Ovary (tissue), 9 donors: ENCODE data around the gene NIN. TPM values are rescaled to one million over a fixed set of nuclear protein-coding genes. Genes with fewer than 3 reads are reported as not detected.

Source experiments
- DNase-seq, 5 donors: peaks; one replicate each; pipeline ENCODE4 v3.0.0-alpha.2; 2019 to 2020
- H3K27ac ChIP-seq, 2 donors: fragments of 200-600 bp; one replicate each; pipeline versions ENCODE4 v1.5.1 to v1.8.0; 2019 to 2022
- H3K27me3 ChIP-seq: fragments of 200-600 bp; one replicate; pipeline ENCODE4 v1.8.0; 2022
- H3K36me3 ChIP-seq: fragments of 200-600 bp; sonication (generic); one replicate; pipeline ENCODE4 v1.5.1; 2019
- H3K4me1 ChIP-seq: one replicate; pipeline ENCODE4 v1.8.1; 2013; ENCODE audit warnings: mild to moderate bottlenecking, moderate library complexity; ENCODE audit not compliant: insufficient read depth
- H3K4me3 ChIP-seq: fragments of 200-600 bp; sonication (generic); one replicate; pipeline ENCODE4 v1.5.1; 2017
- H3K9me3 ChIP-seq, 2 donors: fragments of 200-600 bp in 1 of 2; sonication (generic) in 1 of 2; one replicate each; pipeline versions ENCODE4 v1.5.1 to v1.8.1; 2013 to 2019; ENCODE audit warnings: mild to moderate bottlenecking in 1 of 2, moderate library complexity in 1 of 2
- CTCF ChIP-seq, 3 donors: fragments of 450-650 bp in 2 of 3; fragments of 200-600 bp in 1 of 3; IDR thresholded peaks; one replicate each; pipeline versions ENCODE4 v1.5.1 to v1.8.0; 2016 to 2022; ENCODE audit warnings: antibody characterized with exemption in 3 of 3, mild to moderate bottlenecking in 1 of 3
- EP300 ChIP-seq: sonication (generic); formaldehyde crosslinking; IDR thresholded peaks from one replicate; pipeline ENCODE4 v1.6.1; 2017; ENCODE audit warnings: antibody characterized with exemption
- POLR2A ChIP-seq: fragments of 450-650 bp; IDR thresholded peaks from one replicate; pipeline ENCODE4 v1.6.1; 2017; ENCODE audit warnings: antibody characterized with exemption, mild to moderate bottlenecking, moderate library complexity
- WGBS, 3 donors: extraction: QIAGEN DNeasy Blood & Tissue Kit in 1 of 3; methylation state at CpG; one replicate each; pipeline versions ENCODE4 v1.1.5 to v1.1.7; 2013 to 2017; 5-methylcytosine and 5-hydroxymethylcytosine counted together
- intact Hi-C, 4 donors: fragments of 100-400 bp; cut with DNase I; formaldehyde crosslinking; loops; one replicate each; pipeline versions ENCODE4 v1.11.0 to v1.15.1; 2022 to 2023
- polyA plus RNA-seq, 2 donors: library from polyadenylated mRNA; stranded (reverse); fragments of 200-250 nt in 1 of 2; fragments of 350-450 nt in 1 of 2; fragmentation: Illumina TruSeq in 1 of 2; extraction: RNeasy Lipid Tissue Mini Kit (QIAGEN cat#74804) in 1 of 2; gene quantifications; one replicate each; pipeline ENCODE4 v1.2.3, GENCODE V29; 2013 to 2014
- total RNA-seq, 7 donors: library from RNA; depleted of rRNA in 2 of 7; stranded (reverse); fragments of >200 nt in 2 of 7; fragmentation: NEBNext Ultra II Directional in 3 of 7; extraction: Animal tissue kit (Norgen Biotek cat#: 25700) in 3 of 7; gene quantifications; one replicate each; pipeline versions ENCODE4 v1.1.0 to v1.2.4, GENCODE V29; 2016 to 2023
- donor health status: DM: no; HTN: no; CAD: no; lungs with moderate emphysema.
- donor health status: DM: no; HTN: no; CAD: no.
- donor health status: Bipolar disorder and iron deficiency.
- donor health status: DM: yes; HTN: yes; CAD: no.
- donor health status: DM: no; HTN: no; CAD: no.
- donor health status: DM: yes; HTN: yes; CAD: no.

Gene NIN
- total and polyA plus RNA-seq, 9 donors, result 6.4 to 32.4 (median 28.0) TPM

GRCh38 chr14:50813544-50813863, 17.5 kb downstream of the NIN start:
- DNase-seq, result no peak
- TF ChIP-seq EP300, result no peak
- TF ChIP-seq POLR2A, result no peak
- Histone ChIP-seq H3K27ac (no peak overlapping the region), H3K27me3 (no peaks in the 10 kb centered on the region), H3K9me3 (no peaks in the 10 kb centered on the region), H3K4me1 (peaks cover 5% of the 10 kb centered on the region), H3K36me3 (no peaks in the 10 kb centered on the region), H3K4me3 (no peak overlapping the region)
- WGBS, 3 donors, result 84 to 91% (median 91%) methylated on average over 2 of the region's 2 CpGs
- intact Hi-C loops, result no loop called here

- Histone ChIP-seq H3K9me3 (no peaks in the 10 kb centered on the region), H3K36me3 (no peaks in the 10 kb centered on the region), H3K27ac (no peak overlapping the region), H3K4me1 (peaks cover 5% of the 10 kb centered on the region), H3K4me3 (no peak overlapping the region), H3K27me3 (no peaks in the 10 kb centered on the region)
- WGBS, 3 donors, result 94 to 97% (median 95%) methylated on average over 8 of the region's 8 CpGs
- intact Hi-C loops, result no loop called here
- no peak for DNase-seq
- TF ChIP-seq CTCF (IDR thresholded peaks at IDR 0.05) (no peak), EP300 (no peak), POLR2A (no peak)
These were observed 18.0 kb downstream of the NIN start for GRCh38 chr14:50812856-50813543.

- Histone ChIP-seq H3K9me3 (no peaks in the 10 kb centered on the region), H3K36me3 (no peaks in the 10 kb centered on the region), H3K4me3 (no peak overlapping the region), H3K27me3 (no peaks in the 10 kb centered on the region), H3K4me1 (peaks cover 5% of the 10 kb centered on the region), H3K27ac (no peak overlapping the region)
- TF ChIP-seq EP300, result no peak
- no peak for TF ChIP-seq POLR2A
- TF ChIP-seq CTCF (IDR thresholded peaks at IDR 0.05), result no peak
- DNase-seq, result no peak
- intact Hi-C loops, result no loop called here
- 93 to 97% (median 95%) methylated on average over 2 of the region's 2 CpGs for WGBS, 3 donors
These were observed 18.8 kb downstream of the NIN start for GRCh38 chr14:50812180-50812579.

- DNase-seq, result no peak
- Histone ChIP-seq H3K4me1 (no peaks in the 10 kb centered on the region), H3K9me3 (no peaks in the 10 kb centered on the region), H3K4me3 (no peak overlapping the region), H3K36me3 (no peaks in the 10 kb centered on the region), H3K27ac (no peak overlapping the region), H3K27me3 (no peaks in the 10 kb centered on the region)
- WGBS, 3 donors, result 78 to 88% (median 84%) methylated on average over 5 of the region's 5 CpGs
- TF ChIP-seq EP300, result no peak
- TF ChIP-seq POLR2A, result no peak
- TF ChIP-seq CTCF (IDR thresholded peaks at IDR 0.05), result no peak
- intact Hi-C loops, result no loop called here
These were observed 22.9 kb downstream of the NIN start for GRCh38 chr14:50808053-50808452.

GRCh38 chr14:50806241-50806933, 24.6 kb downstream of the NIN start:
- no peaks in the 10 kb centered on the region for H3K27me3 ChIP-seq
- TF ChIP-seq EP300 (no peak), CTCF (IDR thresholded peaks at IDR 0.05) (no peak), POLR2A (no peak)
- 57 to 68% (median 58%) methylated on average over 3 of the region's 3 CpGs for WGBS, 3 donors
- intact Hi-C loops, result no loop called here
- H3K36me3 ChIP-seq, result no peaks in the 10 kb centered on the region
- H3K4me1 ChIP-seq, result no peaks in the 10 kb centered on the region
- H3K27ac ChIP-seq, result no peak overlapping the region
- no peak overlapping the region for H3K4me3 ChIP-seq
- DNase-seq, result no peak
- no peaks in the 10 kb centered on the region for H3K9me3 ChIP-seq
